Measurements from ENCODE around the gene CISD2. TPM values are rescaled to one million over a fixed set of nuclear protein-coding genes. Genes with fewer than 3 reads are reported as not detected.

The CISD2 gene
- total and polyA plus RNA-seq, 2 experiments from 2014 or later: 34.1 to 102 TPM

DNA sequence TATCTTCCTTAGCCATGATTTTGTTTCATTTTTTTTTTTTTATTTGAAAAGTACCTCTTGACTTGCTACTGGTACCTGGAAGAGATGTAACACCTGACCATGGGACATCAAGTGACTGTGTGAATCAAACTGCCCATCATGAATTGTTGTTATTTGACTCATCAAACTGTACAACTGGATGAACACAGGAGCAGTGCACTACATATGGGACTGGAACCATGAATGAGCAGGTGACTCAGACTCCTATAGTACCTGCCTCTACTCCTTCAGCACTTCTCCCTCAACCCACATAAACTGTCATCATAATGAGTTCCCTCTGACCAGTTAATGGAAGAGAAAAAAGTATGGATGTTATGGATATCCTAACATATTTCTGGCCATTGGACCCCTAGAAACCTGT lies 25.5 kb upstream of the CISD2 start:
- Histone ChIP-seq H3K4me1 (ENCODE audit: insufficient read depth) (no peaks in the 10 kb centered on the region), H3K36me3 (ENCODE audit: insufficient read depth) (no peaks in the 10 kb centered on the region), H3K27me3 (ENCODE audit: insufficient read depth) (no peaks in the 10 kb centered on the region), H2AFZ (no peak overlapping the region), H3F3A (replicated peaks; ENCODE audit: low read depth) (no peaks in the 10 kb centered on the region), H3K27ac (ENCODE audit: low read depth) (no peak overlapping the region), H3K4me2 (no peak overlapping the region), H3K4me3 (no peak overlapping the region), H3K9me2 (ENCODE audit: insufficient read depth) (0 out of 2 replicates have a peak, but pooled peaks cover 5% of the 10 kb centered on the region), H3K79me2 (replicated peaks; ENCODE audit: insufficient read depth) (no peaks in the 10 kb centered on the region; the same call in 1 of the 2 replicates), H4K20me1 (replicated peaks; ENCODE audit: insufficient read depth) (no peaks in the 10 kb centered on the region; the same call in none of the 2 replicates)
- Mint-ChIP-seq H3K27me3 (ENCODE audit: insufficient read depth, low read depth, poor library complexity) (peaks cover 10% of the 10 kb centered on the region), H3K4me3 (no peak overlapping the region), H3K9me3 (no peaks in the 10 kb centered on the region), H3K36me3 (ENCODE audit: low read depth) (peaks cover 4% of the 10 kb centered on the region; the same call in 1 of the 3 replicates), H3K4me1 (no peaks in the 10 kb centered on the region), H3K27ac (no peak overlapping the region)
- TF ChIP-seq, protein P1, sequence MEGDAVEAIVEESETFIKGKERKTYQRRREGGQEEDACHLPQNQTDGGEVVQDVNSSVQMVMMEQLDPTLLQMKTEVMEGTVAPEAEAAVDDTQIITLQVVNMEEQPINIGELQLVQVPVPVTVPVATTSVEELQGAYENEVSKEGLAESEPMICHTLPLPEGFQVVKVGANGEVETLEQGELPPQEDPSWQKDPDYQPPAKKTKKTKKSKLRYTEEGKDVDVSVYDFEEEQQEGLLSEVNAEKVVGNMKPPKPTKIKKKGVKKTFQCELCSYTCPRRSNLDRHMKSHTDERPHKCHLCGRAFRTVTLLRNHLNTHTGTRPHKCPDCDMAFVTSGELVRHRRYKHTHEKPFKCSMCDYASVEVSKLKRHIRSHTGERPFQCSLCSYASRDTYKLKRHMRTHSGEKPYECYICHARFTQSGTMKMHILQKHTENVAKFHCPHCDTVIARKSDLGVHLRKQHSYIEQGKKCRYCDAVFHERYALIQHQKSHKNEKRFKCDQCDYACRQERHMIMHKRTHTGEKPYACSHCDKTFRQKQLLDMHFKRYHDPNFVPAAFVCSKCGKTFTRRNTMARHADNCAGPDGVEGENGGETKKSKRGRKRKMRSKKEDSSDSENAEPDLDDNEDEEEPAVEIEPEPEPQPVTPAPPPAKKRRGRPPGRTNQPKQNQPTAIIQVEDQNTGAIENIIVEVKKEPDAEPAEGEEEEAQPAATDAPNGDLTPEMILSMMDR (conservative IDR thresholded peaks at IDR 0.05; ENCODE audit: low read depth in 2 of 2): no peak
- TF ChIP-seq EZH2phosphoT487 (IDR thresholded peaks at IDR 0.05; ENCODE audit: unreplicated experiment) (no peak), POLR2AphosphoS5 (IDR thresholded peaks at IDR 0.05; ENCODE audit: low read depth) (no peak), ZNF331 (CRISPR knock-in tag; IDR thresholded peaks at IDR 0.05; ENCODE audit: low read depth) (no peak), ZNF114 (CRISPR knock-in tag; IDR thresholded peaks at IDR 0.05) (no peak), STAT1 (IDR thresholded peaks at IDR 0.05; ENCODE audit: unreplicated experiment) (no peak), JUNB (IDR thresholded peaks at IDR 0.05; ENCODE audit: unreplicated experiment) (no peak), CREB1 (CRISPR knock-in tag; IDR thresholded peaks at IDR 0.05; ENCODE audit: low read depth) (no peak)
- TF ChIP-seq, protein P2, sequence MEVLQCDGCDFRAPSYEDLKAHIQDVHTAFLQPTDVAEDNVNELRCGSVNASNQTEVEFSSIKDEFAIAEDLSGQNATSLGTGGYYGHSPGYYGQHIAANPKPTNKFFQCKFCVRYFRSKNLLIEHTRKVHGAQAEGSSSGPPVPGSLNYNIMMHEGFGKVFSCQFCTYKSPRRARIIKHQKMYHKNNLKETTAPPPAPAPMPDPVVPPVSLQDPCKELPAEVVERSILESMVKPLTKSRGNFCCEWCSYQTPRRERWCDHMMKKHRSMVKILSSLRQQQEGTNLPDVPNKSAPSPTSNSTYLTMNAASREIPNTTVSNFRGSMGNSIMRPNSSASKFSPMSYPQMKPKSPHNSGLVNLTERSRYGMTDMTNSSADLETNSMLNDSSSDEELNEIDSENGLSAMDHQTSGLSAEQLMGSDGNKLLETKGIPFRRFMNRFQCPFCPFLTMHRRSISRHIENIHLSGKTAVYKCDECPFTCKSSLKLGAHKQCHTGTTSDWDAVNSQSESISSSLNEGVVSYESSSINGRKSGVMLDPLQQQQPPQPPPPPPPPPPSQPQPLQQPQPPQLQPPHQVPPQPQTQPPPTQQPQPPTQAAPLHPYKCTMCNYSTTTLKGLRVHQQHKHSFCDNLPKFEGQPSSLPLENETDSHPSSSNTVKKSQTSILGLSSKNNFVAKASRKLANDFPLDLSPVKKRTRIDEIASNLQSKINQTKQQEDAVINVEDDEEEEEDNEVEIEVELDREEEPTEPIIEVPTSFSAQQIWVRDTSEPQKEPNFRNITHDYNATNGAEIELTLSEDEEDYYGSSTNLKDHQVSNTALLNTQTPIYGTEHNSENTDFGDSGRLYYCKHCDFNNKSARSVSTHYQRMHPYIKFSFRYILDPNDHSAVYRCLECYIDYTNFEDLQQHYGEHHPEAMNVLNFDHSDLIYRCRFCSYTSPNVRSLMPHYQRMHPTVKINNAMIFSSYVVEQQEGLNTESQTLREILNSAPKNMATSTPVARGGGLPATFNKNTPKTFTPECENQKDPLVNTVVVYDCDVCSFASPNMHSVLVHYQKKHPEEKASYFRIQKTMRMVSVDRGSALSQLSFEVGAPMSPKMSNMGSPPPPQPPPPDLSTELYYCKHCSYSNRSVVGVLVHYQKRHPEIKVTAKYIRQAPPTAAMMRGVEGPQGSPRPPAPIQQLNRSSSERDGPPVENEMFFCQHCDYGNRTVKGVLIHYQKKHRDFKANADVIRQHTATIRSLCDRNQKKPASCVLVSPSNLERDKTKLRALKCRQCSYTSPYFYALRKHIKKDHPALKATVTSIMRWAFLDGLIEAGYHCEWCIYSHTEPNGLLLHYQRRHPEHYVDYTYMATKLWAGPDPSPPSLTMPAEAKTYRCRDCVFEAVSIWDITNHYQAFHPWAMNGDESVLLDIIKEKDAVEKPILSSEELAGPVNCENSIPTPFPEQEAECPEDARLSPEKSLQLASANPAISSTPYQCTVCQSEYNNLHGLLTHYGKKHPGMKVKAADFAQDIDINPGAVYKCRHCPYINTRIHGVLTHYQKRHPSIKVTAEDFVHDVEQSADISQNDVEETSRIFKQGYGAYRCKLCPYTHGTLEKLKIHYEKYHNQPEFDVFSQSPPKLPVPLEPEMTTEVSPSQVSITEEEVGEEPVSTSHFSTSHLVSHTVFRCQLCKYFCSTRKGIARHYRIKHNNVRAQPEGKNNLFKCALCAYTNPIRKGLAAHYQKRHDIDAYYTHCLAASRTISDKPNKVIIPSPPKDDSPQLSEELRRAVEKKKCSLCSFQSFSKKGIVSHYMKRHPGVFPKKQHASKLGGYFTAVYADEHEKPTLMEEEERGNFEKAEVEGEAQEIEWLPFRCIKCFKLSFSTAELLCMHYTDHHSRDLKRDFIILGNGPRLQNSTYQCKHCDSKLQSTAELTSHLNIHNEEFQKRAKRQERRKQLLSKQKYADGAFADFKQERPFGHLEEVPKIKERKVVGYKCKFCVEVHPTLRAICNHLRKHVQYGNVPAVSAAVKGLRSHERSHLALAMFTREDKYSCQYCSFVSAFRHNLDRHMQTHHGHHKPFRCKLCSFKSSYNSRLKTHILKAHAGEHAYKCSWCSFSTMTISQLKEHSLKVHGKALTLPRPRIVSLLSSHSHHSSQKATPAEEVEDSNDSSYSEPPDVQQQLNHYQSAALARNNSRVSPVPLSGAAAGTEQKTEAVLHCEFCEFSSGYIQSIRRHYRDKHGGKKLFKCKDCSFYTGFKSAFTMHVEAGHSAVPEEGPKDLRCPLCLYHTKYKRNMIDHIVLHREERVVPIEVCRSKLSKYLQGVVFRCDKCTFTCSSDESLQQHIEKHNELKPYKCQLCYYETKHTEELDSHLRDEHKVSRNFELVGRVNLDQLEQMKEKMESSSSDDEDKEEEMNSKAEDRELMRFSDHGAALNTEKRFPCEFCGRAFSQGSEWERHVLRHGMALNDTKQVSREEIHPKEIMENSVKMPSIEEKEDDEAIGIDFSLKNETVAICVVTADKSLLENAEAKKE (CRISPR knock-in tag; IDR thresholded peaks at IDR 0.05): no peak
- TF ChIP-seq, protein P3, sequence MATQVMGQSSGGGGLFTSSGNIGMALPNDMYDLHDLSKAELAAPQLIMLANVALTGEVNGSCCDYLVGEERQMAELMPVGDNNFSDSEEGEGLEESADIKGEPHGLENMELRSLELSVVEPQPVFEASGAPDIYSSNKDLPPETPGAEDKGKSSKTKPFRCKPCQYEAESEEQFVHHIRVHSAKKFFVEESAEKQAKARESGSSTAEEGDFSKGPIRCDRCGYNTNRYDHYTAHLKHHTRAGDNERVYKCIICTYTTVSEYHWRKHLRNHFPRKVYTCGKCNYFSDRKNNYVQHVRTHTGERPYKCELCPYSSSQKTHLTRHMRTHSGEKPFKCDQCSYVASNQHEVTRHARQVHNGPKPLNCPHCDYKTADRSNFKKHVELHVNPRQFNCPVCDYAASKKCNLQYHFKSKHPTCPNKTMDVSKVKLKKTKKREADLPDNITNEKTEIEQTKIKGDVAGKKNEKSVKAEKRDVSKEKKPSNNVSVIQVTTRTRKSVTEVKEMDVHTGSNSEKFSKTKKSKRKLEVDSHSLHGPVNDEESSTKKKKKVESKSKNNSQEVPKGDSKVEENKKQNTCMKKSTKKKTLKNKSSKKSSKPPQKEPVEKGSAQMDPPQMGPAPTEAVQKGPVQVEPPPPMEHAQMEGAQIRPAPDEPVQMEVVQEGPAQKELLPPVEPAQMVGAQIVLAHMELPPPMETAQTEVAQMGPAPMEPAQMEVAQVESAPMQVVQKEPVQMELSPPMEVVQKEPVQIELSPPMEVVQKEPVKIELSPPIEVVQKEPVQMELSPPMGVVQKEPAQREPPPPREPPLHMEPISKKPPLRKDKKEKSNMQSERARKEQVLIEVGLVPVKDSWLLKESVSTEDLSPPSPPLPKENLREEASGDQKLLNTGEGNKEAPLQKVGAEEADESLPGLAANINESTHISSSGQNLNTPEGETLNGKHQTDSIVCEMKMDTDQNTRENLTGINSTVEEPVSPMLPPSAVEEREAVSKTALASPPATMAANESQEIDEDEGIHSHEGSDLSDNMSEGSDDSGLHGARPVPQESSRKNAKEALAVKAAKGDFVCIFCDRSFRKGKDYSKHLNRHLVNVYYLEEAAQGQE (IDR thresholded peaks at IDR 0.05; ENCODE audit: unreplicated experiment): no peak
- ATAC-seq: no peak
- DNase-seq (ENCODE audit: low spot score): no peak
